ENCODE results near the gene LHFPL4. TPM values are rescaled to one million over a fixed set of nuclear protein-coding genes. Genes with fewer than 3 reads are reported as not detected.
"Not testable (repeated sequence)": the region's sequence is repeated elsewhere in the genome, so short reads cannot be mapped to it uniquely, and the experiment has no call there.

LHFPL4 gene
- total RNA-seq, 2 donors from 2014 or later, result 1.1 to 6.7 TPM

GRCh38 chr3:9600597-9600996 is 47.0 kb upstream of the LHFPL4 start:
- no peak overlapping the region for H3K4me3 ChIP-seq (ENCODE audit: low read length)
- WGBS, 2 experiments (ENCODE audit: insufficient coverage in 1 of 2, insufficient read length in 1 of 2), result 36 to 38% methylated on average over 24 to 42 of the region's 42 CpGs
- Mint-ChIP-seq H3K4me1 (no peaks in the 10 kb centered on the region), H3K36me3 (ENCODE audit: low read depth) (no peaks in the 10 kb centered on the region), H3K4me3 (no peak overlapping the region), H3K27ac (no peak overlapping the region), H3K9me3 (peaks cover 35% of the 10 kb centered on the region), H3K27me3 (ENCODE audit: insufficient read depth) (peaks cover 8% of the 10 kb centered on the region)
- no peak for TF ChIP-seq CTCF (conservative IDR thresholded peaks at IDR 0.05)
- H3K9ac ChIP-seq (ENCODE audit: extremely low read depth, low read length, poor library complexity, severe bottlenecking), result no peak overlapping the region
- H3K9me3 ChIP-seq (ENCODE audit: control insufficient read depth, low read length), result peaks cover 7% of the 10 kb centered on the region
- no peaks in the 10 kb centered on the region for H3K36me3 ChIP-seq (ENCODE audit: control insufficient read depth, insufficient read depth, low read length)
- H3K27me3 ChIP-seq (ENCODE audit: control insufficient read depth, insufficient read depth, low read length, poor library complexity, severe bottlenecking), result no peaks in the 10 kb centered on the region
- no peak overlapping the region for H3K27ac ChIP-seq (ENCODE audit: low read depth, low read length)
- DNase-seq, result no peak
- H3K4me1 ChIP-seq (ENCODE audit: control insufficient read depth, insufficient read depth, low read length), result no peaks in the 10 kb centered on the region

GRCh38 chr3:9598783-9599387 is 45.3 kb upstream of the LHFPL4 start:
- no peaks in the 10 kb centered on the region for H3K36me3 ChIP-seq (ENCODE audit: control insufficient read depth, insufficient read depth, low read length)
- H3K4me1 ChIP-seq (ENCODE audit: control insufficient read depth, insufficient read depth, low read length), result no peaks in the 10 kb centered on the region
- Mint-ChIP-seq H3K27me3 (ENCODE audit: insufficient read depth) (peaks cover 7% of the 10 kb centered on the region), H3K4me3 (no peak overlapping the region), H3K27ac (no peak overlapping the region), H3K9me3 (peaks cover 33% of the 10 kb centered on the region), H3K4me1 (no peaks in the 10 kb centered on the region), H3K36me3 (ENCODE audit: low read depth) (no peaks in the 10 kb centered on the region)
- no peaks in the 10 kb centered on the region for H3K9me3 ChIP-seq (ENCODE audit: control insufficient read depth, low read length)
- WGBS, 2 experiments (ENCODE audit: insufficient coverage in 1 of 2, insufficient read length in 1 of 2), result 85 to 93% methylated on average over 5 to 7 of the region's 7 CpGs
- H3K9ac ChIP-seq (ENCODE audit: extremely low read depth, low read length, poor library complexity, severe bottlenecking), result no peak overlapping the region
- DNase-seq, result no peak
- TF ChIP-seq CTCF (conservative IDR thresholded peaks at IDR 0.05), result no peak
- no peak overlapping the region for H3K4me3 ChIP-seq (ENCODE audit: low read length)
- no peak overlapping the region for H3K27ac ChIP-seq (ENCODE audit: low read depth, low read length)
- no peaks in the 10 kb centered on the region for H3K27me3 ChIP-seq (ENCODE audit: control insufficient read depth, insufficient read depth, low read length, poor library complexity, severe bottlenecking)

GRCh38 chr3:9595877-9596276 is 42.3 kb upstream of the LHFPL4 start:
- no peak for TF ChIP-seq CTCF (conservative IDR thresholded peaks at IDR 0.05)
- Mint-ChIP-seq H3K4me1 (no peaks in the 10 kb centered on the region), H3K4me3 (no peak overlapping the region), H3K27me3 (ENCODE audit: insufficient read depth) (peaks cover 6% of the 10 kb centered on the region), H3K27ac (no peak overlapping the region), H3K9me3 (peaks cover 40% of the 10 kb centered on the region), H3K36me3 (ENCODE audit: low read depth) (no peaks in the 10 kb centered on the region)
- Histone ChIP-seq H3K4me1 (ENCODE audit: control insufficient read depth, insufficient read depth, low read length) (no peaks in the 10 kb centered on the region), H3K36me3 (ENCODE audit: control insufficient read depth, insufficient read depth, low read length) (no peaks in the 10 kb centered on the region), H3K4me3 (ENCODE audit: low read length) (no peak overlapping the region), H3K9ac (ENCODE audit: extremely low read depth, low read length, poor library complexity, severe bottlenecking) (no peak overlapping the region), H3K27me3 (ENCODE audit: control insufficient read depth, insufficient read depth, low read length, poor library complexity, severe bottlenecking) (no peaks in the 10 kb centered on the region), H3K9me3 (ENCODE audit: control insufficient read depth, low read length) (no peaks in the 10 kb centered on the region), H3K27ac (ENCODE audit: low read depth, low read length) (no peak overlapping the region)
- no peak for DNase-seq

GRCh38 chr3:9591781-9592180 is 38.2 kb upstream of the LHFPL4 start:
- H3K27ac Mint-ChIP-seq; H3K4me3 Mint-ChIP-seq; H3K36me3 ChIP-seq (ENCODE audit: control insufficient read depth, insufficient read depth, low read length); H3K4me1 ChIP-seq (ENCODE audit: control insufficient read depth, insufficient read depth, low read length); DNase-seq; H3K36me3 Mint-ChIP-seq (ENCODE audit: low read depth); H3K27me3 ChIP-seq (ENCODE audit: control insufficient read depth, insufficient read depth, low read length, poor library complexity, severe bottlenecking); H3K27me3 Mint-ChIP-seq (ENCODE audit: insufficient read depth); H3K27ac ChIP-seq (ENCODE audit: low read depth, low read length); H3K4me1 Mint-ChIP-seq; H3K4me3 ChIP-seq (ENCODE audit: low read length); H3K9me3 ChIP-seq (ENCODE audit: control insufficient read depth, low read length); H3K9ac ChIP-seq (ENCODE audit: extremely low read depth, low read length, poor library complexity, severe bottlenecking): not testable (repeated sequence)
- 95% methylated on average over 18 of the region's 28 CpGs; no CpG with 5 or more reads in 1 of the 2 experiments for WGBS, 2 experiments (ENCODE audit: insufficient coverage in 1 of 2, insufficient read length in 1 of 2)
- peaks cover 32% of the 10 kb centered on the region for H3K9me3 Mint-ChIP-seq
